GM21447 (cell line): Measurements from ENCODE around the gene SLC12A6.
"Not testable (repeated sequence)": the region's sequence is repeated elsewhere in the genome, so short reads cannot be mapped to it uniquely, and the experiment has no call there.

ENCODE experiments used
- ATAC-seq: cut with Tn5 transposase; IDR thresholded peaks from one replicate; pipeline ENCODE4 v1.9.1; 2021; ENCODE audit not compliant: unreplicated experiment

The SLC12A6 gene

DNA sequence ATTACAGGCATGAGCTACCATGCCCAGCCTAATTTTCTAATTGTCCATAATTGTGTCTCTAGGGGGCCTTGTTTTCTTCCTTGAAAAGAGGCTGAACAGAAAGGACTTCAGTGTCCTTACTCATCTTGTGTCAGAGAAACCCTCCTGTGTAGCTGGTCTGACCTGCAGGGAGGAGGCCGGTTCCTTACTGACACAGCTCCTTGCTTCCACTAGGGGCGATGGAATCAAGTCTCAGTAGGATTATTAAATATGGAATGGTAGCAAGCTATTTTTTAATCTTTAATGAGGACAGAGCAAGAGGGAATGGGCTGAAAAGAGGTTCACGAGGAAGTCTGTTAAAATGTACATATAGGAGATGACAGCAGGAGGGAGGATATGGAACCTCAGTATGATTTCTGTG, 20.8 kb upstream of the SLC12A6 start:
- no peak for ATAC-seq

DNA sequence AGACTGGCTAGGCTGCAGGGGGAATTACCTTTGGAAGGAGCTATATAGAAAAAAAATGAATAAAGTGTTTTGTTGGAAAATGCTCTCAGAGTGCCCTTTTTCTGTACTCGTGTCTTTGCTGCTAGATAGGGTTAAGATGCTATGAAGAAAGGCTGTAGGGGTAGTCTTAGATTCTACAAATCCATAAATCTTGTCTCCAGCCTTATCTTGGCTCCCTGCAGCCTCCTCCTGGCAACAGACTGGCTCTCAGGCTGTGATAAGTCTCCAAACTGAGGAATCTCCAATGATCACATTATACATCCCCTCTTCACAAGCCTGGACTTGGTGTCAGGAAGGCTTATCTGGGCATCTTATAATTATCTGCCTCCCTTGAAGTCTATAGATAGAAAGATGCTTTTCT, 20.1 kb upstream of the SLC12A6 start:
- no peak for ATAC-seq

DNA sequence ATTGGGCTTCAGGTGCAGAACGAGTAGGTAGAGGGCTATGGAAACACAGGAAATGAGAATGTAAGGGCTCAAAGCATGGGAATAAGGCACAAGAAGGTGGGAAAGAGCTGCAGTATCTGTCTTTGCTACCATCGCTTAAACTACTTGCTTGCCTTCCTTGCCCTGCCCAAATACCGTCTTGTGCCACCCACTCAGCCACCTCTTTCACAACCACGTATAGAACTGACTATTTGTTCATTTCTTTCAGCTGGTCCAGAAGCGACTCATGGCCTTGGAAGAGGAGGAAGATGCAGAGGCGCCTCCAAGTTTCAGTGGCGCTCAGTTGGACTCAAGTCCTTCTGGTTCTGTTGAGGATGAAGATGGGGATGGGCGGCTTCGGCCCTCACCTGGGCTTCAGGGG, 17.7 kb upstream of the SLC12A6 start:
- ATAC-seq: no peak

DNA sequence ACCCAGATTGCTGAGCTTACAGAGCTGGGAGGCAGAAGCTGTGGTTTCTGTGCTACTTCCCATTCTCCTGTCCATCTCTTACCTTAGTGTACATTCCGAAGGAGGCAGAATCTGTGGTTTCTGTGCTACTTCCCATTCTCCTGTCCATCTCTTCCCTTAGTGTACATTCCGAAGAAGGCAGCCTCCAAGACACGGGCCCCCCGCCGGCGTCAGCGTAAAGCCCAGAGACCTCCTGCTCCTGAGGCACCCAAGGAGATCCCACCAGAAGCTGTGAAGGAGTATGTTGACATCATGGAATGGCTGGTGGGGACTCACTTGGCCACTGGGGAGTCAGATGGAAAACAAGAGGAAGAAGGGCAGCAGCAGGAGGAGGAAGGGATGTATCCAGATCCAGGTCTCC, 16.7 kb upstream of the SLC12A6 start:
- ATAC-seq: no peak

DNA sequence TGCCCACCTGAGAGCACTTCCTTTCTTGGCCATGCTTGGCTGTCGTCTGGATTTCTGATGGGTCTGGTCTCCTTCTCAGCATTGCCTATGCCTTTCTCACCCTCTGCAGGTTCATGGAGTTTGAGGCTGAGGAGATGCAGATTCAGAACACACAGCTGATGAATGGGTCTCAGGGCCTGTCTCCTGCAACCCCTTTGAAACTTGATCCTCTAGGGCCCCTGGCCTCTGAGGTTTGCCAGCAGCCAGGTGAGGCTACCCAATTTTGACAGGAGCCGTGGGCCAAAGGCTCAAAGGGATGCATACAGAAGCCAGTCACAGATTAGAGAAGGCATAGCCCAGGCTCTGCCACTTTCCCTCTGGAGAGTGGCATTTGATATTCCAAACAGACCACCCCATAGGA, 16.0 kb upstream of the SLC12A6 start:
- ATAC-seq: no peak

DNA sequence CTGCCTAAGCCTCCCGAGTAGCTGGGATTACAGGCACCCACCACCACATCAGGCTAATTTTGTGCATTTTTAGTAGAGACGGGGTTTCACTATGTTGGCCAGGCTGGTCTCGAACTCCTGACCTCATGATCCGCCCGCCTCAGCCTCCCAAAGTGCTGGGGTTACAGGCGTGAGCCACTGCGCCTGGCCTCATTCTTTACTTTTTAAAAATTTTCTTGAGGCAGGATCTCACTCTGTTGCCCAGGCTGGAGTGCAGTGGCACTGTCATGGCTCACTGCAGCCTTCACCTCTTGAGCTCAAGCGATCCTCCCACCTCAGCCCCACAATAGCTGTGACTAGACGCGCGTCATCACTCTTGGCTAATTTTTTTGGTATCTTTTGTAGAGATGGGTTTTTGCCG, 15.4 kb upstream of the SLC12A6 start:
- not testable (repeated sequence) for ATAC-seq

DNA sequence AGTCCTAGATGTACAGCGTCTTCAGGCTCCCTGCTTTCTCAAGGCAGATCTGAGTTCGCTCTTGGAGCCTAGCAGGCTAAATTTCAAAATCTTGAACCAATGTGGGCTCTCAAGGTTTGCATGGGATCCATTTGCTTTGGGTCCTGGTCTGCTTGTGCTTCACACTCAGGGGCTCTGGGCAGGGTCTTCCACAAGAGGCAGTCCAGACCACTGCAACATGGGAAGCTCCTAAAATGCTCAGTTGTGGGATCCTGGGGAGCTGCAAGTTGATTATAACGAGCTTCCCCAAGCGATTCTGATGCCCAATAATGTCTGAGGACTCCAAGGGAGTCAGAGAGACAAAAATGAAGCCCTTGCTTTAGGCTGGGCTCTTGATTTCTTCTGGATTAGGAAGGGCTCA, 12.2 kb upstream of the SLC12A6 start:
- no peak for ATAC-seq

DNA sequence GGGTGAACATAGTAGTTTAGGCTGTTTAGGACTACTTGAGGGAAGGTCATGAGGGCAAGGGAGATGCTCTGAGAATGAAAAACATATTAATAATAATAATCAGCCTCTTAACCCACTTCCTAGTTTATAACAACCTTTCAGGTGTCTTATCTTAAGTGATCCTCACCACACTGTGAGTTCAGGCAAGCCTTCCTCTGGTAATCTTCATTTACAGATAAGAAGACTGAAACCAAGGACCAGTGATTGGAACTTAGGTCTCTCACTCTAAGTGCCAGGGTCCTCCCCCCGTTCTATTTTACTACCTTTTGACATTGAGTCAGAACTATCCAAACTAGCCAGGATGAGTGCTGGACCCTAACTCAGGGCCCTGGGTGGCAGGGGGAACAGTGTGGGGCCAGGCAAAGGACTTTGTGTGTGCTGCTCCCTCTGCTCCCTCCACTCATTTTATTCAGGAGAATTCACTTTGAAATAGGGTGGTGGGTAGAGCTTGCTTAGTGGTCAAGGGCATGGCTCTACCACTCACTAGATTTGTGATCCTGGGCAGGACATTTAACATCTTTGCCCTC, 11.2 kb upstream of the SLC12A6 start:
- no peak for ATAC-seq

DNA sequence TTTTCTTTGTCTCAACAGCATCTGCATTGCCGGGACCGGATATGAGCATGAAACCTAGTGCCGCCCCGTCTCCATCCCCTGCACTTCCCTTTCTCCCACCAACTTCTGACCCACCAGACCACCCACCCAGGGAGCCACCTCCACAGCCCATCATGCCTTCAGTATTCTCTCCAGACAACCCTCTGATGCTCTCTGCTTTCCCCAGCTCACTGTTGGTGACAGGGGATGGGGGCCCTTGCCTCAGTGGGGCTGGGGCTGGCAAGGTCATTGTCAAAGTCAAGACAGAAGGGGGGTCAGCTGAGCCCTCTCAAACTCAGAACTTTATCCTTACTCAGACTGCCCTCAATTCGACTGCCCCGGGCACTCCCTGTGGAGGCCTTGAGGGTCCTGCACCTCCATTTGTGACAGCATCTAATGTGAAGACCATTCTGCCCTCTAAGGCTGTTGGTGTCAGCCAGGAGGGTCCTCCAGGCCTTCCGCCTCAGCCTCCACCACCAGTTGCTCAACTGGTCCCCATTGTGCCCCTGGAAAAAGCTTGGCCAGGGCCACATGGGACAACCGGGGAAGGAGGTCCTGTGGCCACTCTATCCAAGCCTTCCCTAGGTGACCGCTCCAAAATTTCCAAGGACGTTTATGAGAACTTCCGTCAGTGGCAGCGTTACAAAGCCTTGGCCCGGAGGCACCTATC, 10.5 kb upstream of the SLC12A6 start:
- ATAC-seq: no peak

DNA sequence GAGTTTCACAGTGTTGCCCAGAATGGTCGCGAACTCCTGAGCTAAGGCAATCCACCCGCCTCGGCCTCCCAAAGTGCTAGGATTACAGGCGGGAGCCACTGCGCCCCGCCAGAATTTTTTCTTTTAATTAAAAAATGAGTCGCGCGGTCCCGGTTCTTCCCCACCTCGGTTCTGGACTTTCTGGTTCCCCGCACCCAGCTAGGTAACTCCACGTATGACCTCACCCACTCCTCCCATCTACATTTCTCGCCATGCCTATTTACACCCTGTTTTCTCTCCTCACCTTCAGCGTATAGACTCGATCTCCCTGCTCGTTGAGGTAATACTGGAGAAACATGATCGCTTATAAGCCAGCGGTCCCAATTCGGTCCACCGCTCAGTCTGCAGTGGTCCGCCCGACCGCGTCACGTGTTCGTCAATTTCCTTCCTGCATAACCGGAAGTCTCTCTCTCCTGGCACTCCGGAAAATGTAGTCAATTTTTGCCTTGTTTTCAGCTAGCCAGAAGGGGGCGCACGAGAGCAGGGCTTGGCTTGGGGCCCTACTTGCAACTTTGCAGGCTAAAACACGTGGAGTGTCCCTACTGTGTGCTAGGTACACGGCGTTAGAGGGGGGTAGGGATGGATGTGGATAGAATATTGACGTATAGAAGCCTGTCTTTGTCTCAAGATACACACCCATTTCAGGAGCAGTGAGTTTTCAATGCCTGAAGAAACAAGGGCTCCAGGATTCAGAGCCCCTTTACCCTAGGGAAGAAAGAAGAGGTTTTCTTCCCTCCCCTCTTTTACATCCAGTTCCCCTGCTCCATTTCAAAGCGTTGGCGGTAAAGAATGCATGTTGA, 5.4 kb upstream of the SLC12A6 start, which contains the start of the genes NOP10 and NUTM1:
TSS of gene NOP10 (minus strand) at position 400 of the 839 bp plus-strand sequence. CDS start at position 337, 63 bp downstream.
TSS of gene NUTM1 (plus strand) at position 579 of the 839 bp plus-strand sequence. CDS start 382 bp downstream, outside the sequence.
- peak; percentile 87 for ATAC-seq

DNA sequence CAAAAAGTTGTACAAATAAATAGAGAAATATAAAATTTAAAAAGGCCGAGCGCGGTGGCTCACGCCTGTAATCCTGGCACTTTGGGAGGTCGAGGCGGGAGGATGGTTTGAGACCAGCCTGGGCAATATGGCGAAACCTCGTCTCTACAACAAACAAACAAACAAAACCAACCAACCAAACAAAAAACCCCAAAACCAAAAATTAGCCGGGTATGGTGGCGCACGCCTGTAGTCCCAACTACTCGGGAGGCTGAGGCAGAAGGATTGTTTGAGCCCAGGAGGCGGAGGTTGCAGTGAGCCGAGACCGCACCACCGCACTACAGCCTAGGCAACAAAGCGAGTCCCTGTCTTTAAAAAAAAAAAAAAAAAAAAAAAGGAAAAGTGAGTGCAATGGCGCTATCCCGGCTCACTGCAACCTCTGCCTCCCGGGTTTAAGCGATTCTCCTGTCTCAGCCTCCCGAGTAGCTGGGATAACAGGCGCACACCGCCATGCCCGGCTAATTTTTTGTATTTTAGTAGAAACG, 4.7 kb upstream of the SLC12A6 start:
- not testable (repeated sequence) for ATAC-seq

DNA sequence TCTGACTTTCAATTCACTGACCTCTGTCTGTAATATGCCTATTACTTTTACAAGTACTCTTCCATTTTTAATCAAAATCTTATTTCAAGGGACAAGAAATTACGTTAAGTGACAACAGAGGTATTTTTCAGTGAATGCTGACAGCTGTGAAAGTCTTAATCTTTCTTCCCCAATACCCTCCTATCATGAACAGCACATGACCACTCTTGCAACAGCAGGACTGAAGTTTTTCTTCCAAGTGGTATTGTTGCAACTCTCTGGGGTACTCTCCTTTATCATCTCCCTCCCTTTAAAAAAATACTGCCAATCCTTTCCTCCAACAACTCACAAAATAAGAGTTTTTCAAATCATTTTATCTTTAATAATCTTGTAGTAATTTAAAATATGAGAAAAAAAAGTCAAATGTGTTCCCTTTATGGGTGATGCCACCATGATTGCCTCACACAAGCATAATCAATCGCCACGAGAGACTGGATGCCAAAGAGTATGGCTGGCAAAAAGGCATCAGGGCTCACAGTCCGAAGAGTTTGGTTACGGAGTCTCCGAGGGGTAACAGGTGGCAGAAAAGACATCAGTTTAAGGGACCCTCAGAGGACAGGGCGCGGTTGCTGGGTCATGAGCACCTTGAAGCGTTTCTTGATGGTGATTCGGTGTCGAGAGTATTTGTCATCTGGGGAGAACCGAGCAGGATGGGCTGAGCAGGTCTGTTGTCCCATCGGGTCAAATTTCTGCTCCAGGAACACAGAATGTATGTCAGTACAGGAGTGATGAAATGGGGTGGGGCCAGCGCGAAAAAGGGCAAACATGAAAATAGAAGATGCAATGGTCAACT, 4.0 kb upstream of the SLC12A6 start:
- ATAC-seq: no peak

DNA sequence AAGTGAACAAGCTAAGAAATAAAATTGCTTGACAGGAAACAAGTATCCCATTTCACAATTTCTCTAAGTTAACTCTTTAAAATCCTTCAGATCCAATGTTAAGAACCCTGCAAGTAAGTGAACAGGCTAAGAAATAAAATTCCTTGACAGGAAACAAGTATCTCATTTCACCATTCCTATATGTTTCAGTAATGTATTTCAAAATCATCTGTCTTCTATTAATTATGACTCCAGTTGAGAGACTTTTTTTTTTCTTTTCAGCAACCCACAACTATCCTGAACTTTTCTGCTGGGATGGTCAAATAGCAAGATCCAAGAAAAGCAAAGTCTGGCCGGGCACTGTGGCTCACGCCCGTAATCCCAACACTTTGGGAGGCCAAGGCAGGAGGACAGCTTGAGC, 2.4 kb upstream of the SLC12A6 start:
- ATAC-seq: no peak

DNA sequence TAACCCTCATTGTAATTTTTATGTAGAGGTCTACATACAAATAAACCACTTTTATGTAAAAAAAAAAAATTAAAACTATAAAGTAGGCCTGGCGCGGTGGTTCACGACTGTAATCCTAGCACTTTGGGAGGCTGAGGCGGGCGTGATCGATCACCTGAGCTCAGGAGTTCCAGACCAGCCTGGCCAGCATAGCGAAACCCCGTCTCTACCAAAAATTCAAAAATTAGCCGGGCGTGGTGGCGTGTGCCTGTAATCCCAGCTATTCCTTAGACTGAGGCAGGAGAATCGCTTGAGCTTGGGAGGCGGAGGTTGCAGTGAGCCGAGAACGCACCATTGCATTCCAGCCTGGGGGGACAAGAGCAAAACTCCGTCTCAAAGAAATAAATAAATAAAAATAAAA, 766 bp upstream of the SLC12A6 start:
- ATAC-seq: no peak

DNA sequence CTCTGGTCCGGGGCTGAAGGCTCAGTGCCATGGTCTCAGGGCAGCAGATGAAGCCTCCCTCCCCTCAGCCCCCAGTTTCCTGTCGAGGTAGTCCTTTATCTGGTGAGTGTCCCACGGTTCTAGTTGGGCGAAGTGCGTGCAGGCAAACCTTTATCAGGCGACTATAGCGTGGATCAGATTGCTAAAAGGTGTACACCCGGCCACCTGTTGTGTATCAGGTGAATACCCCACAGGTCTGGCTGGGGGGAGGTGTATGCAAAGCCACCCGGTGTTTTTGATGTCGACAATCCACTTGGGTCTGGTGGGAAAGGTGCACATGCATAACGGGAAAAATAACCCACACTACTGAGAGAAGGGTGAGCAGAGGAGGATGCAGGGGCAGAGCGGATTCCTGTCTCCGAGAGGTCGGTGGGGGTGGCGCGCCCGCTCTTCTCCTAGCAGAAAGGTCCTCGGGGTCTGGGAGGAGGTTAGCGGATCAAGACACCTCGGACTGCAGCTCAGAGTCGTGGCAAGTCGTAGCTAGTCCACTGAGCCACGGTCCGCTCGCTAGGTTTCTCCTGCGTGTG, 507 bp downstream of the SLC12A6 start:
- ATAC-seq: peak; percentile 6

DNA sequence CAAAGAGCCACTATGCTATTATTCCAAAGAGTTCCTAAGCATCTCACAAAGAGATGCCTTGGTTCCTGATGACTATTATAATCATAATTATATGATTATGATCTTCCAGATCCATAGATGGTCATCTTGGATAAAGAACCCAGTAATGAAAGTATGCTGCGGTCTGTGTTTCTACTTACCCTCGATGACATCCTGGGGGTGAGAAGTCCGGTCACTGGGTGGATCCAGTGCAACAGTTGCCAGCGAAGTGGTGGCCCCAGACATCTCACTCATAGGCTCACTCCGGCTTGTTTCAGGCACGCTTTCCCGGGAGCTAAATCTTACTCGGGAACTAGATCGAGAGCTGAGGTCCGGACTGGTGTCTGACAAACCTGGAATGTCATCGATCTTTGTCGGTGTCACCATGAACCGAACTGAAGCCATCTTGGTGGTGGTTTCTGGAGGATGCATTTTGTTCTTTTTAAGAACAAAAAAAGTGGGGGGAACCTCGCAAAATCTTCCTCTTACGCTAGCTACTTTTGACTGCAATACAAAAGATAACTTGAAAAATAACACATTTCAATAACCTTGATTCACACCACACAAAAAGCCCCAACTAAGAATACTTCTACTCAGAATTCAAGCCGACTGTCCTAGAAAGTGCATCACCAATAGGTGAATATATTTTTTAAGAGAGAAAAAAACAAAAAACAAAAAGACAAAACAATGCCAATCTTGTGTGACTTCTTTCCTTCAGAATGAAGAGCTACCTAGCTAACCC, 1.2 kb downstream of the SLC12A6 start:
- ATAC-seq: no peak

DNA sequence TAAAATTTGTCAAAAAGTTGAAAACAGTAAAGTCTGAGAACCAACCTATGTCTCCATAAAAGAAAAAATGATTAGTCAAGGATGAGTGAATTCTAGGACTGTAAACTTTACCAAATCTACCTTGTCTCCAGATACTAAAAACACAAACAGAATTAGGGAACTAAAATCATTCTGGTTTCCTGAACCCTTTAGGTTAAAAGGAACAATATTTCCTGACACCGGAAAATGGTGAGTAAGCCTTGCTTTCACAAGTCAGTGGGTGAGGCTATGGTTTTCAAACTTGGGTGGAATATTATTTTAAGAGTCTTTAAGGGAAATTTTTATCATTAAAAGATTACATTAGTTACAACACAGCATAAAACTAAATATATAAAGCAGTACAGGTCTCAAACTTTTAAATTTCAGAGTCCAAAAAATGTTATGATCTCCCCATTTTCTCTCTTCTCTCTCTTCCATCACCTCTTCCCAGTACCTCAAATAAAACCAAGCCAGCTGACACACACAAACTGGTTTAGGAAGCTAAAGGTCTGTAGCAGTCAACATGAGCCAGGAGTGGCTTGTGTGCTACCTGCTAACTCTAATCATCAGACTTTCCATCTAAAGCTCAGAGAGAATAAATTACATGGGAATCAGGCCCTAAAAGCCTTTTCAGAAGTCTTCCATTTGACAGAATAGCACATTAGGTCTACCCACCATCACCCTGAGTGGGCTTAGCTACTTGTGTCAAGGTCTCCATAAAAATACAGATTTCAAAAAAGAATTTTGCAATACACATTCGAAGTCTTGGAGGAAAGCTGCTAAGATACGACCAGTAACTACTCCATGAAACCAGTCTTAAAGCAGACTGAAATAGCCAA, 2.2 kb downstream of the SLC12A6 start:
- no peak for ATAC-seq

DNA sequence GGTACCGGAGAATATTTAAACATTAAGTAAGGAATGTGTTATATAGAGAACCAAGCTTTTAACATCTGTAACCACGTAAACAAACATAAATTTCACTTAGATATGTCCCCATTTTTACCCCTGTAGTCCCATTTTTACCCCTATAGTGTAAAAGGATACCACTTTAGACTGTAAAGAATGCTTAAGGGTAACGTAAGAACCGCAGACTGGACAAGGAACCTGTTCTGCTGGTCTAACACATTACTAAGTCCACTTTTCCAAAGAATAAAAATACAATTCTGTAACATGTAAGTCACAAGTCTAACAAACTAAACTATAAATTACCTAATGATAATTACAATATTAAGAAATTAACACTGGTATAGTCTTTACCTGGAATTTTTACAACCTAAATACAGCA, 2.9 kb downstream of the SLC12A6 start:
- no peak for ATAC-seq
